Ishikawa (cell line): ENCODE measurements around the gene CTF1.

Experiments
- CEBPB ChIP-seq: IDR thresholded peaks from 2 replicates; pipeline ENCODE4 v1.6.1; 2012
- CREB1 ChIP-seq: IDR thresholded peaks from 2 replicates; pipeline ENCODE4 v1.6.1; 2012; ENCODE audit warnings: low read depth
- EGR1 ChIP-seq: IDR thresholded peaks from 2 replicates; pipeline ENCODE4 v1.6.1; 2012
- EP300 ChIP-seq: IDR thresholded peaks from 2 replicates; pipeline ENCODE4 v1.6.1; 2012; ENCODE audit warnings: borderline replicate concordance
- FOXM1 ChIP-seq: IDR thresholded peaks from 2 replicates; pipeline ENCODE4 v1.6.1; 2012; ENCODE audit warnings: low read depth, borderline replicate concordance
- MAX ChIP-seq: IDR thresholded peaks from 2 replicates; pipeline ENCODE4 v1.6.1; 2012
- NFIC ChIP-seq: IDR thresholded peaks from 2 replicates; pipeline ENCODE4 v1.6.1; 2012
- RAD21 ChIP-seq: IDR thresholded peaks from 2 replicates; pipeline ENCODE4 v1.6.1; 2012; ENCODE audit warnings: low read depth
- TAF1 ChIP-seq: IDR thresholded peaks from 2 replicates; pipeline ENCODE4 v1.6.1; 2012; ENCODE audit warnings: low read depth, mild to moderate bottlenecking
- TCF12 ChIP-seq: IDR thresholded peaks from 2 replicates; pipeline ENCODE4 v1.6.1; 2012; ENCODE audit warnings: low read depth
- TEAD4 ChIP-seq: IDR thresholded peaks from 2 replicates; pipeline ENCODE4 v1.6.1; 2012
- YY1 ChIP-seq: IDR thresholded peaks from 2 replicates; pipeline ENCODE4 v1.6.1; 2012; ENCODE audit warnings: low read depth
- ZBTB7A ChIP-seq: IDR thresholded peaks from 2 replicates; pipeline ENCODE4 v1.6.1; 2012; ENCODE audit warnings: low read depth
- TF ChIP-seq, protein P1 (sequence below): IDR thresholded peaks from 2 replicates; pipeline ENCODE4 v1.6.1; 2012
- TF ChIP-seq, protein P2 (sequence below): IDR thresholded peaks from 2 replicates; pipeline ENCODE4 v1.6.1; 2012; ENCODE audit warnings: low read depth, mild to moderate bottlenecking

CTF1 gene

DNA sequence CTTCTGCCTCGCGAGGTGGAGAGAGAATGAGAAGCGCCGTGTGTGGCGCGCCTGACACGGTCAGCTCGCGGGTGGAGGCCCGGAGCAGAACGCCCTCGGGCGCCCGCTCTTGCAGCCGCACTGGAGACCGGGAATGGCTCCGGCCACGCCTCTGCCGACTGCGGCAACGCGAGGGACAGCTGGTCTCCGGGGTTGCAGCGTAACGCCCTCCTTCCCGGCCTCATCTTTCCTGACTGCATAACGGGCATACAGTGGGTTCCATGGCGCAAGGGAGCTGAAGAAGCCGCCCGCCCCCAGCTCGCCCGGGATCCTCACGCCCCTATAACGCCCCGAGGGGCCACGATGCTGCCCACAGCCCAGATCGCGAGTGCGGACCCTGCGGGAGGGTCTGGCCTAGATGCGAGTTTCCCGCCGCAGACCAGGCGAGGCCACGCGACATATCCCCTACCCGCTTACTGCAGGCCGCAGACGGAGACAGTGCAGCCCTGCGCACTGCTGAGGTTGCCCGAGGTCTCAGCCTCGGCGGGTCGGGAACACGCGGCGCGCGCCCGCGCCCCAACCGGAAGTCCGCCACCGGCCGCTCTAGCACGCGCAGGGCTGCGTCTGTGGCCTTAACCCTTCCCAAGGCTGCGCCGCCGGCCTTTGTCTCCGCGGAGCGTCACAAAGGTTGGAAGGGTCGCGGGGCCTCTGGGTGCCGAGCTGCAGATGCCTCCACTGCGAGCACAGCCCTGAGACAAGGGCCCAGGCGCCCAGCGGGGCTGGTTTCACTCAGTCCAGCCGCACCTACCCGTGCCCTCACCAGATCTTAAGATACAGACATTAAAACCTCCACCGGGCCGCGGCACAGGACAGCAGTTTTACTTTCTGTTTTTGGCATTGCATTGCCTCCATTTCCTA lies 21.3 kb upstream of the CTF1 start:
- TF ChIP-seq TAF1 (peak; percentile 97), EGR1 (peak; percentile 19; the same call in 1 of the 2 replicates), MAX (peak; percentile 96), RAD21 (no peak), EP300 (peak; percentile 44; the same call in 1 of the 2 replicates), CEBPB (peak; percentile 2; the same call in 1 of the 2 replicates), CREB1 (peak; percentile 51; the same call in 1 of the 2 replicates), FOXM1 (peak; percentile 47; the same call in 1 of the 2 replicates), NFIC (peak; percentile 57; the same call in 1 of the 2 replicates), TCF12 (peak; percentile 72), TEAD4 (no peak; the same call in 1 of the 2 replicates), ZBTB7A (no peak), YY1 (no peak; the same call in 1 of the 2 replicates)
- TF ChIP-seq, protein P1, sequence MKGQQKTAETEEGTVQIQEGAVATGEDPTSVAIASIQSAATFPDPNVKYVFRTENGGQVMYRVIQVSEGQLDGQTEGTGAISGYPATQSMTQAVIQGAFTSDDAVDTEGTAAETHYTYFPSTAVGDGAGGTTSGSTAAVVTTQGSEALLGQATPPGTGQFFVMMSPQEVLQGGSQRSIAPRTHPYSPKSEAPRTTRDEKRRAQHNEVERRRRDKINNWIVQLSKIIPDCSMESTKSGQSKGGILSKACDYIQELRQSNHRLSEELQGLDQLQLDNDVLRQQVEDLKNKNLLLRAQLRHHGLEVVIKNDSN = peak; percentile 46
- TF ChIP-seq, protein P2, sequence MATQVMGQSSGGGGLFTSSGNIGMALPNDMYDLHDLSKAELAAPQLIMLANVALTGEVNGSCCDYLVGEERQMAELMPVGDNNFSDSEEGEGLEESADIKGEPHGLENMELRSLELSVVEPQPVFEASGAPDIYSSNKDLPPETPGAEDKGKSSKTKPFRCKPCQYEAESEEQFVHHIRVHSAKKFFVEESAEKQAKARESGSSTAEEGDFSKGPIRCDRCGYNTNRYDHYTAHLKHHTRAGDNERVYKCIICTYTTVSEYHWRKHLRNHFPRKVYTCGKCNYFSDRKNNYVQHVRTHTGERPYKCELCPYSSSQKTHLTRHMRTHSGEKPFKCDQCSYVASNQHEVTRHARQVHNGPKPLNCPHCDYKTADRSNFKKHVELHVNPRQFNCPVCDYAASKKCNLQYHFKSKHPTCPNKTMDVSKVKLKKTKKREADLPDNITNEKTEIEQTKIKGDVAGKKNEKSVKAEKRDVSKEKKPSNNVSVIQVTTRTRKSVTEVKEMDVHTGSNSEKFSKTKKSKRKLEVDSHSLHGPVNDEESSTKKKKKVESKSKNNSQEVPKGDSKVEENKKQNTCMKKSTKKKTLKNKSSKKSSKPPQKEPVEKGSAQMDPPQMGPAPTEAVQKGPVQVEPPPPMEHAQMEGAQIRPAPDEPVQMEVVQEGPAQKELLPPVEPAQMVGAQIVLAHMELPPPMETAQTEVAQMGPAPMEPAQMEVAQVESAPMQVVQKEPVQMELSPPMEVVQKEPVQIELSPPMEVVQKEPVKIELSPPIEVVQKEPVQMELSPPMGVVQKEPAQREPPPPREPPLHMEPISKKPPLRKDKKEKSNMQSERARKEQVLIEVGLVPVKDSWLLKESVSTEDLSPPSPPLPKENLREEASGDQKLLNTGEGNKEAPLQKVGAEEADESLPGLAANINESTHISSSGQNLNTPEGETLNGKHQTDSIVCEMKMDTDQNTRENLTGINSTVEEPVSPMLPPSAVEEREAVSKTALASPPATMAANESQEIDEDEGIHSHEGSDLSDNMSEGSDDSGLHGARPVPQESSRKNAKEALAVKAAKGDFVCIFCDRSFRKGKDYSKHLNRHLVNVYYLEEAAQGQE = no peak

DNA sequence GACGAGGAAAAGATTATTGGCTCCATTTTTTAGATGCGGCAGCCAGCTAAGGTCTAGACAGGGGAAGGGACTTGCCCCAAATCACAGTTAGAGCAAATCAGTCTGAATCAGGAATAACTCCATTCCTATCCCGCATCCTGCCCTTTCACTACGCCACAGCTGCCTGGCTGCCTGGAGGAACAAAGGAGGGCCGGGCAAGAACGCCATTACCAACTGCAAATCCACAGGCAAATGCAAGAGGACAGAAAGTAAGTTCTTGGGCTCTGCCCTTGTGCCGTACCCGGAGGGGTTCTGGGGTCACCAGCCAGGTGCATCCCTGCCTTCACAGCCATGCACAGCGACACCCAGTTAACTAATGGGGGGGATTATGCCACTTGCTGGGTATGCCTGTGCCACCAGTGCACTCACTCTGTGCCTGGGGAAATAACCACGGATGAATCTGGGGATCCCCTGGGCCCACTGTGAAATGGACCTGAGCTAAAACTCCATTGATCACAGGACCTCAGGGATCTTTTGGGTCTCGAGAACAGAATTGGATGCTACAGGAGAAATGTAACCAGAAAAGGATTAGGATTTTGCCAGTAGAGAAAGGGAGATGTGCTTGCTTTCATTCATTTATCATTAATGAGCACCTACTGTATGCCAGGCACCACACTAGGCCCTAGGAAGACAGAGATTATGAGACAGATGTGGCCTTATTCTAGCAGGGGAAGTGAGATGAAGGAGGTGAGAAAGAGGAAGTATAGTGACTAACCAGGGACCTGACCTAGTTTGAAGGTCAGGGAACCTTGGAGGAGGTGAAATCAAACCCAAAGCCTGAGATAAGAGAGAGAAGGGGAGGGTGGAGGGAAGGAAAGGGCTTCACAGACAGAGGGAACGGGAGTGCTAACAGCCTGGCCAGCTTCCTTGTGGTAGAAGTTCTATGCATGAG lies 20.3 kb upstream of the CTF1 start:
- TF ChIP-seq MAX = no peak
- peak; percentile 48; the same call in 1 of the 2 replicates for TF ChIP-seq YY1
- TF ChIP-seq, protein P2 = no peak
- TF ChIP-seq RAD21 = no peak
- TF ChIP-seq ZBTB7A = no peak

- TF ChIP-seq ZBTB7A (no peak), YY1 (no peak), NFIC (no peak), EP300 (no peak), FOXM1 (no peak), MAX (no peak), CEBPB (no peak), TCF12 (no peak), TEAD4 (no peak), TAF1 (no peak)
- TF ChIP-seq, protein P1 = no peak
- TF ChIP-seq, protein P2 = no peak
Observed at GRCh38 chr16:30876867-30877266, 19.5 kb upstream of the CTF1 start.
